Breast epithelium (tissue), 3 donors: ENCODE results near the gene STXBP2.

ENCODE experiments used
- POLR2AphosphoS5 ChIP-seq, 3 donors: sonication (generic); formaldehyde crosslinking; IDR thresholded peaks; one replicate each; pipeline ENCODE4 v1.6.1; 2017; ENCODE audit warnings: antibody characterized with exemption in 3 of 3
- TF ChIP-seq, protein P1 (sequence below), 3 donors: fragments of 450-650 bp; IDR thresholded peaks; one replicate each; pipeline ENCODE4 v1.5.1; 2016 to 2017; ENCODE audit warnings: antibody characterized with exemption in 3 of 3, mild to moderate bottlenecking in 3 of 3, moderate library complexity in 3 of 3

DNA sequence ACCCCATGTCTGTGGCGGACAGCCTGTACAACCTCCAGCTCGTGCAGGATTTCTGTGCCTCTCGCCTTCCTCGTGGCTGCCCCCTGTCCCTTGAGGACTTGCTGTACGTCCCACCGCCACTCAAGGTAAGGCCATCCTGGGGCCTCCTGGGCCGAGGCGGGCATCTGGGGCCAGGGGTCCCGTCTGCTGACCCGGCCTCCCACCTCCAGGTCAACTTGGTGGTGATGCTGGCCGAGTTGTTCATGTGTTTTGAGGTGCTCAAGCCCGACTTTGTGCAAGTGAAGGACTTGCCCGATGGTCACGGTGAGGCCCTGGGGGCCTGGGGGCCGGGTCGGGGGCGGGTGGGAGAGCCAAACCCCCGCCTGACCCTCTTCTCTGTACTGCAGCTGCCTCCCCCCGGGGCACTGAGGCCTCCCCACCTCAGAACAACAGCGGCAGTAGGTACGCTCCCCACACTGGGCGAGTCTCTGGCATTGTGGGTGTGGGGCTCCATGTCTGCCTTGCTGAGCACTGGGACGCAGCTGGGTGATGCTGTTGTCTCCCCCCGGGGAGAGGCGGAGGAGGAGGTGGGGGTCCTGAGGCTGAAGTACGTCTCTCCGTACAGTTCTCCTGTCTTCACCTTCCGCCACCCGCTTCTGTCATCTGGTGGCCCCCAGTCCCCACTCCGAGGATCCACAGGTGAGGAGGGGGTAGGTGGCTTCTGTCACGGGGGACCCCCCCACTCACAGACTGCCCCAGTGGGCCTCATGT, 26.2 kb upstream of the STXBP2 start:
- TF ChIP-seq, protein P1, sequence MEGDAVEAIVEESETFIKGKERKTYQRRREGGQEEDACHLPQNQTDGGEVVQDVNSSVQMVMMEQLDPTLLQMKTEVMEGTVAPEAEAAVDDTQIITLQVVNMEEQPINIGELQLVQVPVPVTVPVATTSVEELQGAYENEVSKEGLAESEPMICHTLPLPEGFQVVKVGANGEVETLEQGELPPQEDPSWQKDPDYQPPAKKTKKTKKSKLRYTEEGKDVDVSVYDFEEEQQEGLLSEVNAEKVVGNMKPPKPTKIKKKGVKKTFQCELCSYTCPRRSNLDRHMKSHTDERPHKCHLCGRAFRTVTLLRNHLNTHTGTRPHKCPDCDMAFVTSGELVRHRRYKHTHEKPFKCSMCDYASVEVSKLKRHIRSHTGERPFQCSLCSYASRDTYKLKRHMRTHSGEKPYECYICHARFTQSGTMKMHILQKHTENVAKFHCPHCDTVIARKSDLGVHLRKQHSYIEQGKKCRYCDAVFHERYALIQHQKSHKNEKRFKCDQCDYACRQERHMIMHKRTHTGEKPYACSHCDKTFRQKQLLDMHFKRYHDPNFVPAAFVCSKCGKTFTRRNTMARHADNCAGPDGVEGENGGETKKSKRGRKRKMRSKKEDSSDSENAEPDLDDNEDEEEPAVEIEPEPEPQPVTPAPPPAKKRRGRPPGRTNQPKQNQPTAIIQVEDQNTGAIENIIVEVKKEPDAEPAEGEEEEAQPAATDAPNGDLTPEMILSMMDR (IDR thresholded peaks at IDR 0.05), result no peak
- no peak for TF ChIP-seq POLR2AphosphoS5 (IDR thresholded peaks at IDR 0.05)
